Activated CD4-positive, alpha-beta T cell treated with anti-CD3 and anti-CD28 coated beads, Interleukin-2, amount 10 ng/mL, durations not matched to agents 7 days and 5 days (primary cell): ENCODE measurements around the gene DIP2A. TPM values are rescaled to one million over a fixed set of nuclear protein-coding genes. Genes with fewer than 3 reads are reported as not detected.
"Not testable (repeated sequence)": the region's sequence is repeated elsewhere in the genome, so short reads cannot be mapped to it uniquely, and the experiment has no call there.

Experiments
- CTCF ChIA-PET: fragments of 350-600 bp; sonication (Branson Sonifier 250); formaldehyde crosslinking; loops from one replicate; lab custom pipeline; 2021; ENCODE audit warnings: antibody characterized with exemption; lab: Charles Lee
- POLR2A ChIA-PET: fragments of 350-600 bp; sonication (Branson Sonifier 250); formaldehyde crosslinking; loops from one replicate; lab custom pipeline; 2021; ENCODE audit warnings: antibody characterized with exemption; lab: Charles Lee
- DNase-seq: peaks from one replicate; pipeline ENCODE4 v3.0.0-alpha.2; 2020
- H3K27ac Mint-ChIP-seq: one replicate; pipeline ENCODE4 v1.8.0; 2021; ENCODE audit warnings: mild to moderate bottlenecking, moderate library complexity, mixed read lengths
- H3K27me3 Mint-ChIP-seq: one replicate; pipeline ENCODE4 v1.8.0; 2021; ENCODE audit warnings: mixed read lengths
- H3K36me3 Mint-ChIP-seq: one replicate; pipeline ENCODE4 v1.8.0; 2021; ENCODE audit warnings: low read depth, mixed read lengths
- H3K4me1 Mint-ChIP-seq: one replicate; pipeline ENCODE4 v1.8.0; 2021; ENCODE audit warnings: mixed read lengths
- H3K4me3 Mint-ChIP-seq: one replicate; pipeline ENCODE4 v1.8.0; 2021; ENCODE audit warnings: mild to moderate bottlenecking, moderate library complexity, mixed read lengths
- H3K9me3 Mint-ChIP-seq: one replicate; pipeline ENCODE4 v1.8.0; 2021; ENCODE audit warnings: mixed read lengths
- total RNA-seq, 2 experiments: library from RNA; stranded (reverse); gene quantifications; one replicate each; pipeline ENCODE4 v1.2.3, GENCODE V29; 2021

DIP2A gene
- total RNA-seq, 2 experiments from 2014 or later = 57.6 to 62.1 TPM

DNA sequence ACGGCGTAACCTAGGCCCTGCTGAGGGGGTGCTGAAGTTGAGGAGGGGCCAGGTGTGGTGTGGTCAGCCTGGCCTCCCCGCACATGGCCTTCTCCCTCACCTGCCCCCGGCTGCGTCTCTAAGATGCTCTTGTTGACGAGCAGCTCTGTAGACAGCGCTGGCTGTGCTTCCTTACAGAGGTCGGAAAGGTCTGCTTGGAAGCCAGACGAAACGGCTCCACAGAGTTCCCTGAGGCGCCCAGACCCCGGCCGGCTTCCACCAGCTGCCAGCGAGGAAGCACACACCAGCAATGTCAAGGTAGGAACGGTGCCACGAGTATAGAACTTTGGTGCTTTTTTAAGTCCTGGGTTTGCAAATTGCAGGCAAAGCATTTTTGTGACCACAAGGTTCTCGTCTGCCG lies 18.8 kb upstream of the DIP2A start:
- H3K9me3 Mint-ChIP-seq = no peaks in the 10 kb centered on the region
- CTCF ChIA-PET = no interaction called here
- H3K27ac Mint-ChIP-seq = no peak overlapping the region
- no peak for DNase-seq
- POLR2A ChIA-PET = no interaction called here
- peaks cover 57% of the 10 kb centered on the region for H3K36me3 Mint-ChIP-seq
- H3K27me3 Mint-ChIP-seq = no peaks in the 10 kb centered on the region
- no peak overlapping the region for H3K4me3 Mint-ChIP-seq
- peaks cover 4% of the 10 kb centered on the region for H3K4me1 Mint-ChIP-seq

DNA sequence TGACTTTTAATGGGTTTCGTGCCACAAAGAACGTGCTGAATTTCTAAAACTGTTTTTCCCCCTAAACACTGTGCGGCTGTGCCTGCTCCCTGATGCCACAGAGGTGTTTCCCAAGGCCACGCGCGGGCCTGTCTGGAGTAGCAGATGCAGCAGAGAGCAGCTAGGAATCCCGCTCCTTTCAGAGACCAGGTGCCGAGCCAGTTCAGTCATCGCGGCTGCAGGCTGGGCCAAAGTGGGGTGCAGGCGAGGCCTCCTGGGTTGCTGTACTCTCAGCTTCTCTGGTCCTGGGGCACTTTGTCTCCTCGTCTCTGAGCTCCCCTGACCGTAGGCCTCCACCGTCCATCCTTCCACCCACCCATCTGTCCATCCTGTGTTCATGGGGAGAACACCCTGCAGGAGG lies 17.4 kb upstream of the DIP2A start:
- Mint-ChIP-seq H3K4me3 (no peak overlapping the region), H3K27ac (no peak overlapping the region), H3K9me3 (no peaks in the 10 kb centered on the region), H3K27me3 (no peaks in the 10 kb centered on the region), H3K36me3 (peaks cover 62% of the 10 kb centered on the region), H3K4me1 (peaks cover 4% of the 10 kb centered on the region)
- DNase-seq = no peak
- CTCF ChIA-PET = interaction anchor here (1.6 kb wide), 1 partner anchor 13 kb away, joined by 3 read pairs; no protein-coding TSS in a partner anchor
- POLR2A ChIA-PET = no interaction called here

DNA sequence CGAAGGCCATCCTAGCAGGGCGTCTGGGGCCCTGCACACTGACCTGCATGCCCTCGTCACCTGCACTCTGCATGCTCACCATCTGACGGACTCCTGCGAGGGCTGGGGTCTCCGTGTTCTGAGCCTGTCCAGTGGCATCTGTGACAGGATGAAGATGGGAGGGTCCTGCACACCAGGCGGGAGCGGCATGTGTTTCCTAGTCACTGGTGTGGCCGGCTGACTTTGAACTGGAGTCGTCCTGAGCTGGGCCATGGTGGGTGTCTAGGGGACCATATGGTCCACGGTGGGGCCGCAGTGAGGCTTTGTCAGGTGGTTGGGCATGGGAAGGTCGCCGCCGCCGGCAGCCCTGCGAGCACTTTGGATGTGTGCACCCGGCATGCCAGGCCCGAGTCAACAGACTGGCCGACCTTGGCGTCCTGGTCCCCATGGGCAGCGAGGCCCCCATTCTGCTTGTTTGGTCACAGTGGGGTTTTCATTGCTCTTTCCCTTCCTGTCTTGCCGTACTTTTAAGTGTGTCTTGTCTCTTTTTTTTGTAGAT lies 16.7 kb upstream of the DIP2A start:
- CTCF ChIA-PET = interaction anchor here (1.6 kb wide), 1 partner anchor 13 kb away, joined by 3 read pairs; no protein-coding TSS in a partner anchor
- Mint-ChIP-seq H3K36me3 (peaks cover 59% of the 10 kb centered on the region), H3K27ac (no peak overlapping the region), H3K27me3 (no peaks in the 10 kb centered on the region), H3K4me3 (no peak overlapping the region), H3K4me1 (peaks cover 4% of the 10 kb centered on the region), H3K9me3 (no peaks in the 10 kb centered on the region)
- DNase-seq = no peak
- POLR2A ChIA-PET = no interaction called here

DNA sequence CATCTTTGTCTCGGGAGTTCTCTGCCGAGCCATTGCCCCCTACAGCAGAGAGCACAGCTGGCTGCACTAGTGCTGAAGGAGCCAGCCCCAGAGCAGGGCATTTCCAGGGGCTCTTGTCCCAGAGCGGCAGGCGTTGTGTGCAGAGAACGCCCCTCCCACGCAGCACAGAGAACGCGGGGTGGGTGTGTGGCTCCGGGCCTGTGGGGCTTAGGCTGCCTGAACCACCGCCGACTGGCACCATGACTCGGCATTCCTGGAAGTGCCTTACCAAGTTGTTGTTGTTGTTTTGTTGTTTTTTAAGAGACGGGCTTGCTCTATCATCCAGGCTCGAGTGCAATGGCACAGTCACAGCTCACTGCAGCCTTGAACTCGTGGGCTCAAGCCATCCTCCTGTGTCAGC lies 15.8 kb upstream of the DIP2A start:
- Mint-ChIP-seq H3K27me3 (no peaks in the 10 kb centered on the region), H3K27ac (peak overlapping the region; percentile 19), H3K36me3 (peaks cover 58% of the 10 kb centered on the region), H3K4me3 (no peak overlapping the region), H3K9me3 (peaks cover 4% of the 10 kb centered on the region), H3K4me1 (peaks cover 9% of the 10 kb centered on the region)
- CTCF ChIA-PET = interaction anchor here (1.6 kb wide), 1 partner anchor 14 kb away, joined by 3 read pairs; no protein-coding TSS in a partner anchor
- no peak for DNase-seq
- POLR2A ChIA-PET = interaction anchor here (0.6 kb wide), 1 partner anchor 19 kb away, joined by 3 read pairs; no protein-coding TSS in a partner anchor

- peaks cover 9% of the 10 kb centered on the region for H3K4me1 Mint-ChIP-seq
- DNase-seq = no peak
- peaks cover 10% of the 10 kb centered on the region for H3K9me3 Mint-ChIP-seq
- no peak overlapping the region for H3K27ac Mint-ChIP-seq
- no peaks in the 10 kb centered on the region for H3K27me3 Mint-ChIP-seq
- peaks cover 64% of the 10 kb centered on the region for H3K36me3 Mint-ChIP-seq
- ChIA-PET POLR2A (no interaction called here), CTCF (no interaction called here)
- H3K4me3 Mint-ChIP-seq = no peak overlapping the region
Measured at GRCh38 chr21:46443910-46444309, 14.8 kb upstream of the DIP2A start.

DNA sequence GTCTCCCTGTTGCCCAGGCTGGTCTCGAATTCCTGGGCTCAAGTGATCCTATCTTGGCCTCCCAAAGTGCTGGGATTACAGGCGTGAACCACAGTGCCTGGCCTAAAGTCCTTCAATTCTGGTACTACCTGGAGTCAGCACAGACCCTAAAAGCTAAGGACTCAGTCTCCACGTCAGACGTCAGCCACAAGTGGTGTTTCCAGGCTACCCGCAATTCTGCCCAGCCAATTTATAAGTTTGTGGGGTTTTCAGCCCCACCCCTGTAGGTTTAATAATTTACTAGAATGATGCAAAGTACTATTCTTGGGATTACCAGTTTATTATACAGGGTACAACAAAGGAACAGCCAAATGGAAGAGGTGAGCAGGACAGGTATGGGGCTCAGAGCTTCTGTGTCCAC lies 10.6 kb upstream of the DIP2A start:
- no peak for DNase-seq
- peaks cover 21% of the 10 kb centered on the region for H3K9me3 Mint-ChIP-seq
- H3K27ac Mint-ChIP-seq = no peak overlapping the region
- no peak overlapping the region for H3K4me3 Mint-ChIP-seq
- CTCF ChIA-PET = no interaction called here
- no peaks in the 10 kb centered on the region for H3K27me3 Mint-ChIP-seq
- H3K36me3 Mint-ChIP-seq = peaks cover 67% of the 10 kb centered on the region
- peaks cover 10% of the 10 kb centered on the region for H3K4me1 Mint-ChIP-seq
- POLR2A ChIA-PET = no interaction called here

DNA sequence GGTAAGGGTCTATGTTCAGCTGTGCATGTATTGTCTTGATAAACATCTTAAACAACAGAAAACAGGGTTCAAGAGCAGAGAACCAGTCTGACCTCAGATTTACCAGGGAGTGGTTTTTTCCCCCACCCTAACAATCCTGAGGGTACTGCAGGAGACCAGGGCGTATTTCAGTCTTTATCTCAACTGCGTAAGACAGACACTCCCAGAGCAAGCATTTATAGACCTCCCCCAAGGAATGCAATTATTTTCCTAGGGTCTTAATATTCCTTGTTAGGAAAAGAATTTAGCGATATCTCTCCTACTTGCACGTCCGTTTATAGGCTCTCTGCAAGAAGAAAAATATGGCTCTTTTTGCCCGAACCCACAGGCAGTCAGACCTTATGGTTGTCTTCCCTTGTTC lies 9.8 kb upstream of the DIP2A start:
- H3K4me3 Mint-ChIP-seq, CTCF ChIA-PET, H3K27ac Mint-ChIP-seq, H3K27me3 Mint-ChIP-seq, DNase-seq, POLR2A ChIA-PET: not testable (repeated sequence)
- Mint-ChIP-seq H3K4me1 (peaks cover 12% of the 10 kb centered on the region), H3K9me3 (peaks cover 21% of the 10 kb centered on the region), H3K36me3 (peaks cover 71% of the 10 kb centered on the region)

DNA sequence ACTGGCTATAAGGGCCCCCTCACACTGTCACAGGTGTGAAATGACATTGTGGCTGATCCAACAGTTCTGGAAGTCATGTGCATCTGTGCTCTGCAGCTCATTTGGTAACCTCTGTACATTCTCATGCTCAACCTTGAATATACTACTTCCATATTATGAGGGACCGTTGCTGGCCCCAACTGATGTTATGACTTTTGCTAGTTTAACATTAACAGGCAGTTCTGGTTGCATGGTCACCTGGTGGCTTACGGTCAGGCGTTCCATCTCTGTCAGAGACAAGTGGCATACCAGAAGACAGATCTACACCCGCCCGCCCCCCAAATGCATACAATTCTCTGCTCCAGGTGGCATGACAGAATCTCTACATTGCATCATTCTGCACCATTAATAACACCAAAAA lies 6.0 kb upstream of the DIP2A start:
- Mint-ChIP-seq H3K27ac (no peak overlapping the region), H3K36me3 (peaks cover 71% of the 10 kb centered on the region), H3K27me3 (no peaks in the 10 kb centered on the region), H3K9me3 (peaks cover 16% of the 10 kb centered on the region), H3K4me3 (no peak overlapping the region), H3K4me1 (peaks cover 26% of the 10 kb centered on the region)
- POLR2A ChIA-PET = no interaction called here
- DNase-seq = no peak
- CTCF ChIA-PET = interaction anchor here (0.7 to 0.9 kb wide), 2 partner anchors 14 to 22 kb away, joined by 3 read pairs; no protein-coding TSS in a partner anchor

DNA sequence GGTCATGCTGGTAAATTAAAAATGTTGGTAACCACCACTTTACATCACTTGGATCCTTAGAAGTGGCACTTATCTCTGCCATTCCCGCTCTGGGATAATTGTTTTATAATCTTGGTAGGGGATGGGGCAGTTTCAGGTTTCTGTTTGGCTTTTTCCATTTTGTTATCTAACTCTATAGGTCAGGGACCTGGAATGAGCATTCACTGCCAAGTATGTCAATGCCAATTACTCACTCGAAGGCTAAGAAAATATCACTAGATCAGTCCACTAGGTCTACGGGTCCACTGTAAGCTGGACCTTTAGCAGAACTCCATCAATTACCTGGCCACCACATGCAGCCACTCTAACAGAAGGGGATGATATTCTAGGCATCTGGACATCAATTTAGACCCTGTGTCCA lies 4.5 kb upstream of the DIP2A start:
- H3K27ac Mint-ChIP-seq = no peak overlapping the region
- CTCF ChIA-PET = no interaction called here
- H3K4me3 Mint-ChIP-seq = no peak overlapping the region
- no peaks in the 10 kb centered on the region for H3K27me3 Mint-ChIP-seq
- H3K9me3 Mint-ChIP-seq = peaks cover 8% of the 10 kb centered on the region
- POLR2A ChIA-PET = no interaction called here
- peaks cover 27% of the 10 kb centered on the region for H3K4me1 Mint-ChIP-seq
- peaks cover 60% of the 10 kb centered on the region for H3K36me3 Mint-ChIP-seq
- DNase-seq = no peak

DNA sequence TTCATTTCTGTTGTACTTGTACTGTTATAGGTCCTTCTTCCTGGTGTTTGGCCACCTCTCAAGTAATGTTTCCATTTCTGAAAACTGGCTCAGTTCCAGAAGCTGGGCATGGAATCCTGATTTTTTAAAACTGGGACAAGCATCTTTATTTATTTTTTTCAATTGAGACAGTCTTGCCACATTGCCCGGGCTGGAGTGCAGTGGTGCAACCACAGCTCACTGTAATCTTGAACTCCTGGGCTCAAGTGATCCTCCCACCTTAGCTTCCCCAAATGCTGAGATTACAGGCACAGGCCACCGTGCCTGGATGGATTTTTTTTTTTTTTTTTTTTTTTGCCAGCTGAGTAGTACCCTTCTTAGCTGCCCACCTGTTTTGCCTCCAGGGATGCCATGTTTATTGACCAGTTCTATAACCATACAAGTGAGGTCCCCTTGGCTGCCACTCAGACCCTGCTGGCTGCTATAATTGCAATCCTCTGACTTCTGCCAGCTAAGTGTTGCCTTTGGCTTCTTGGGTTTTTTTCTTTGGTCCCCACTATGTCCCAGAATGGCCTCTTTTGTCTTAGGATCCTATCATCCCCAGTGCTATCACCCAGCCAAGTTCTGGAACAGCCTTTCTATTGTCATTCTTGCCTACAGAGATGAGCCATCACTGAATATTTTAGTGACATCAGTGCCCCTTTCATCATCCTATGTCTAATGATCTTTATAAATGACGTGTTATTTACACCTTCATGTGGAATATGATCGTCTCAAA lies 3.9 kb upstream of the DIP2A start:
- Mint-ChIP-seq H3K4me1 (peaks cover 27% of the 10 kb centered on the region), H3K9me3 (peaks cover 4% of the 10 kb centered on the region), H3K27me3 (no peaks in the 10 kb centered on the region), H3K4me3 (no peak overlapping the region), H3K36me3 (peaks cover 54% of the 10 kb centered on the region), H3K27ac (no peak overlapping the region)
- ChIA-PET POLR2A (no interaction called here), CTCF (no interaction called here)
- DNase-seq = no peak

DNA sequence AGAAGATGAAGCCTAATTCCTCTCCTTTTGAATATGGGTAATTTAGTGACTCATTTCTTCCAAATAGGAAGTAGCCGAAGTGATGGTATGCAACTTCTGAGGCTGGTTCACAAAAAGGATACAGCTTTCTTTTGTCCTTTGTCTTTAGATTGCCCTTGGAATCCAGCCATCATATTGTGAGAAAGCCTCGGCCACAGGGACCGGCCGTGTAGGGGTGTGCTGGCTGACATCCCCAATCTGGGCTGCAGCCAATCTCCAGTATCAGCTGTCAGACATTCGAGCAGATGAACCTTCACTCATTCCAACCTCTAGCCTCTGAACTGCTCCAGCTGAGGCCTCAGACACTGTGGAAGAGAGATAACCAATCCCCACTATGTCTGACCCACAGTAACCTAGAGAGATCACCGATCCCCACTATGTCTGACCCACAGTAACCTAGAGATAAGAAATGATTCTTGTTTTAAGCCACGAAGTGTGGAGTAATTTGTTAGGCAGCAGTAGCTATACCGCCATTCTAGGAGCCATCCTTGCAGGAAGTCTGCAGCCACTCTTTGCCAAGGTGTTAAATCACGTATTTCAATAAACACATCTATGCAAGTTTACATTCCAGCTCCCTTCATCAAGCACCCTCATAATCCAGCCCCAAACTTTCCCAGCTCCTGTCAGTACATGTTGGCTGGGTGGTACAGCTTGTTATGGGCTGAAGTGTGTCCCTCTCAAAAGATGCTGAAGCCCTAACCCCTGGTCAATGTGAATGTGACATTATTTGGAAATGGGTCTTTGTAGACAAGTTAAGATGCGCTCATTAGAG lies 2.9 kb upstream of the DIP2A start:
- Mint-ChIP-seq H3K4me1 (peaks cover 32% of the 10 kb centered on the region), H3K9me3 (no peaks in the 10 kb centered on the region), H3K27me3 (no peaks in the 10 kb centered on the region), H3K4me3 (no peak overlapping the region), H3K36me3 (peaks cover 44% of the 10 kb centered on the region), H3K27ac (no peak overlapping the region)
- ChIA-PET CTCF (interaction anchor here (1.6 to 2.9 kb wide), 2 partner anchors 9 to 12 kb away, joined by 4 to 7 read pairs; no protein-coding TSS in a partner anchor), POLR2A (interaction anchor here (0.6 kb wide), 1 partner anchor 70 kb away, joined by 3 read pairs; no protein-coding TSS in a partner anchor)
- DNase-seq = no peak

- POLR2A ChIA-PET = no interaction called here
- CTCF ChIA-PET = interaction anchor here (1.6 to 2.9 kb wide), 2 partner anchors 10 to 11 kb away, joined by 4 to 7 read pairs; no protein-coding TSS in a partner anchor
- H3K4me1 Mint-ChIP-seq = peaks cover 38% of the 10 kb centered on the region
- H3K27ac Mint-ChIP-seq = peak overlapping the region; percentile 20
- no peak for DNase-seq
- H3K4me3 Mint-ChIP-seq = peak overlapping the region; percentile 79
- no peaks in the 10 kb centered on the region for H3K27me3 Mint-ChIP-seq
- peaks cover 41% of the 10 kb centered on the region for H3K36me3 Mint-ChIP-seq
- no peaks in the 10 kb centered on the region for H3K9me3 Mint-ChIP-seq
Measured at GRCh38 chr21:46456750-46457149, 1.9 kb upstream of the DIP2A start.
